NCI-H2196 treated with DMSO at 0.1 percent for 48 hours (cell line): ENCODE measurements around the gene VLDLR.

Experiments used
- DNase-seq: peaks from one replicate; lab custom pipeline; 2025; ENCODE audit not compliant: unreplicated experiment; lab: John Stamatoyannopoulos, UW

VLDLR gene

DNA sequence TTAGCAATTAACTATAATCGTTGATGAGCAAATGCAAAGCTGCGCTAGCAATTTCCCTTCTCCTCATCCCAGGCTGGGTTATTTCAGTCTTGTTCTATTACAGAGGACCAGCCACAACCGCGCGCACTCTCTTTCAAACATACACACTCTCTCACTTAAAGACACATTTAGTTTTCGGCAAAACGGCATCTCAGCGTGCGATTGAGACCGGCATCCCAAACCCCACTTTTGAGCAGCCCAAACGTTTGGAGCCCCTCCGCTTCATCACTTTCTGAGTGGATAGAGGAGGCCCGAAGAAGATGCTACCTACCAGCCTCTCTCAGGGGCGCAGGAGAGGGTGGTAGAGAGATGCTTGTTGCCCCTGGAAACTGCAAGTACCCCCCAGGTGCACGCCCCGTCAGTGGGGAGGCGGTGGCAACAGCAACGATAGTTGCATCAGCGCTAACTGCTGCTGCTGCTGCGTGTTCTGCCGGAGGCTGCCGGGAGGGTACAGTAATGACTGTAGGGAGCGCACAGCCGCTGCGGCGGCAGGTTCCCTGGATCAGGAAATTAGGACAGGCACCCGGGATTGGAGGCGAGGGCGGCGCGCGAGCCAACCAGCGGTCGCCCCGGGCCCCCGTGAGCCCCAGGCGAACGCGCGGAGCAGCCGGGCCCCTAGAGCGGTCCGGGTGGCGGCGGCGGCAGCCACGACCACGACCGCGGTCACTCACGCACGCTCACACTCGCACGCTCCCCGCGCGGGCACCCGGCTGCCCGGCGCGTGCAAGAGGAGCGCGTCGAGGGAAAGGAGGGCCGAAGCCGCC is 467 bp upstream of the VLDLR start:
- DNase-seq = peak; percentile 92

DNA sequence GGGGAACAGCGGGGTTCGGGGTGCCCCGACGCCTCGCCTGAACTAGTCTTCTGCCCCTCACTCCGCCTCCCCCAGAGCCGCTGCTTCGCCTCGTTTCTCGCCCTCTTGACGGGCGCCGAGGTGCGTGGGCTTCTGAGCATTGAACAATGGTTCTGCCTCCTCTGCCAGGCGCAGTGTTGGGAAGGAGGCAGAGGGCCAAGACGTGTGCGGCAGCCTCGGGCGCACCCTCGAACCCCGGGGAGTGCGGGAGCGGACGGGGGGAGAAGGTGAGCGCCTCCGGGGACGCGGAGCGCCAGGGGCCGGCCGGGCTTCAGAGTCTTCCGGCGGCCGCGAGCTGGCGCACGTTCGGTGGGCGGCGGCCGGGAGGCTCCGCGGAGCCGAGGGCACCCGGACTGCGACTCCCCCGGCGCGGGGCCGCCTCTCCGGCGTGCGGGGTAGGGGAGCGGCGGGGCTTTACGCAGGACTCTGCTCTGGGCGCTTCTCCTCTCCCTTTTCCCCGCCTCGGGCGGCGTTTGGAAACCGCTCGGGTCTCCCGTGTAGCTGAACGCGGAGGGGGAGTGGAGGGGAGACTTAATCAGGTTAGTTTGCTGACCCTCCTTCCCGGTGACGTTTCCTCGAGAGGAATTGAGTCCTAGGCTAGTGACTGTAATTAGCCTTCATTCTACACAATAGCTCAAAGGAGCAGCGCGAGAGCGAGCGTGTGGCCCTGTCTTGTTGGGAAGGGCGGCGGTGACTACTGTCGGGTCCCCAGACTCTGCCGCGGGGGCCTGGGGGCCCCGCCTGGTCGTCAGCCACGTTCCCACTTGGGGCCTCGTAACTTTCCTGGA is 1.1 kb downstream of the VLDLR start:
- no peak for DNase-seq

DNA sequence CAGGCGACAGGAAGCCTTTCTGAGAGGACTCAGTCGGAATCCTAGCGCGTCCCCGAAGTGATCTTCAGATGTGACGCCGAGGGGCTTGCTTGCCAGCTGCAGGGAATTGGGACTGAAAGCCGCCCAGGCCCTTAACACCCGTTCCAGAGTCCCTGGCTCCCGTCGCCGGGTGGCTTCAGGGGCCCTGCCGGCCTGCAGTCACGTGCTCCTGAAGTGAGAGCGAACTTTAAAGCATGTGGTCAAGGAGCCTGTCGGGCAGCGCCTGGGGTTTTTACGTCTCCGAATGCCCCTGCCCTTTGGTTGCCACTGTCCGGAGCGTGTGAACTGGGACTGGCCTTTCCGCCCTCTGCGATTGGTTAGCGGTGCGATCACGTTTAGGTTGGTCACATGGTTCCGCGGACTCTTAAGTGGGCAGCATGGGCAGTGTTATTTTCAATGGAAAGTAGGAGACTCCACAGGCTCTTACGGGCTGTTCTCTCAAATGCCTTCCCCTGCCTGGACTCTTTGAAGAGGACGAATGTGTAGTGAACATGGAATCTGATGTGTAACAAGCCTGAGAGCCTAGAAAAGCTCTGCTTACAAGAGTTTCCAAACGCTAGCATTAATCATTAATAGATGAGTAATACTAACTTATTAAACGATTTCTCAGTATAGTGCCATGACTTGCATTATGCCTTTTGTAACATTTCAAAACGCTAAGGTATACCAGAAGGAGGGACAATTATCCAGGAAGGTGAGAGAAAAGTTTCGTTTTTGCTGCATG is 1.9 kb downstream of the VLDLR start:
- DNase-seq = peak; percentile 70

DNA sequence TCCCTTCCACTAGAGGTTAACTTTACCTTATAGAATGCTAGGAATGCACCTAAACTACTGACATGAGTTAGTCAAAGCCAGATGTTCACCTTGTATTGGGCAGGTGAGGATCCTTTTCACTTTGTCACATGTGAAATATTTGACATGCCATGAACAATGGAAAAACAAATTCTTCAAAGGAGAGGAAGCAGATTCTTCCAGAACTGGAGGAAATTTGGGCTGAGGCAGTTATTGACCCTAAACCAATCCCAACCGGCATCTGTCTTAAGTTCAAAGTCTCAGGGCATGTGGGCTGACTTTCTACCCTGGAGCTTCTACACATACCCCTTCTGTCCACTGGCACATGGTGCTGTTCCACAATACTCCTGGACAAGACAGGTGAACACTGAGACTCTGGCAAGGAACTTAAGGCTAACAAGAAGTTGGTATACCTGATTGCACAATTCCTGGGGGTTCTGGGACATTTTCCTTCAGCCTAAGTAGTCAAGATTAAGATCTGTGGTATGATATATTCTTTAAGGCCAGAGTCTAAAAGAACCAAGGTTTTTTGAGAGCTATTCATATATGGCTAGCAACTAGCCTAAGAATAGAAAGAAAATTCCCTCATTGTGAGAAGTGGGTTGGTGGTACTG is 2.6 kb downstream of the VLDLR start:
- no peak for DNase-seq

GRCh38 chr9:2625427-2625826 is 3.8 kb downstream of the VLDLR start:
- no peak for DNase-seq

DNA sequence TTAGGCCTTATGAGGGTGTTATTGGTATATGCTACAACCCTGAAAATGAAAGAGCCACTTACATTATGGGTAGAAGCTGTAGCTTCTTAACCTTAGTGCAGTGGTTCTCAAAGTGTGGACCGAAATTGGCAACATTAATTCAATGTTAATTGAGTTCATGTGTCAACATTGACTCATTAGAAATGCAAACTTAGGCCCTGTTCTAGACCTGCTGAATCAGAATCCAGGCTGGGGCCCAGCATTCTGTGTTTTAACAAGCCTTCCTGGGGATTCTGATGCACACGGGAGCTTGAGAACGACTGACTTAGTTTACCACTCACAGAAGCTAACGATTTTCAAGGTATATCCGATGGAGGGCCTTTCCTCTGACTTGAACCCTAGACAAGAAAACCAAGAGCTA is 7.3 kb downstream of the VLDLR start:
- no peak for DNase-seq

DNA sequence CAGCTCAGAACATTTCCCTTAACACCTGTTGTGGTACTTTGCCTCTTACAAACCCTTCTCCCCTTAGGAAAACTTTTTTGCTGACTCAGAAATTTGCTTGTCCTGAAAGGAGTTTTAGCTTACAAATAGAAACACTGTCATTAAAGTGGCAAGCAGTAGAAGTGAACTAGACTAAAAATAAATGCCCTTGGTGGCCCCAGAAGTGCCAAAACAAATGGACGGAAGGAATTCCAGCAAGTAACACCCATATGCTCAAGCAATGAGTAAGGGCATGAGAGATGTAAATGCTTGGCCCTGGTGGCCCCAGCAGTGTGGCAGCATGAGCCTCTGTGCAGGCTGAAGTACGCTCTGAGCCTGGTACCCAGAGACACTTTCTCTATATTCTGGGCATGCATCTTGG is 8.6 kb downstream of the VLDLR start:
- no peak for DNase-seq

DNA sequence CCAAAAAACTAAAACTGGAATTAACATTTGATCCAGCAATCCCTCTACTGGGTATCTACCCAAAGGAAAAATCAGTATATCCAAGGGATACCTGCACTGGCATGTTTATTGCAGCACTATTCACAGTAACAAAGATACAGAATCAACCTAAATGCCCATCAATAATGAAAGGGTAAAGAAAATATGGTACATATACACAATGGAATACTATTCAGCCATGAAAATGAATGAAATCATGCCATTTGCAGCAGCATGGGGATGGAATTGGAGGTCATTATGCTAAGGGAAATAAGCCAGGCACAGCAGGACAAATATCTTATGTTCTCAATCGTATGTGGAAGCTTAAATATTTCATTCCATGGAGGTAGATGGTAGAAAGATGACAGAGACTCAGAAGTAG is 9.7 kb downstream of the VLDLR start:
- DNase-seq = no peak

DNA sequence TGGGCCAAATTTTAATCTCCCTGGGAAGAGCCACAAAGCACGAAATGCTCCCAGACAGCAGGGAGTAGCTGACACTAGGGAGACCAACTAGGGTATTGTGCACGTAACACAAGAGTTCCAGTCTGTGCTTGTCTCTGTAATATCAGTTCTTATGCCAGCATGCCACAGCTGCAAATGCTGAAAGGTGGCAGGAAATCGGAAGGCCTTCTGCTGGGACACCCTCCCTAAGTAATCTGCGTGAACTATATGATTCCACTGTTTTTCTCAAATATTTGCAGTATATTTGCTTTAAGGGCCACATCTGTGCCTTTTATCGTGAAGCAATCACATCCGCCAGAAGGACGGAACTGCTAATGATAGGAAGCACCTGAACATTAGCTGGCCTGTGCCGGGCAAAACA is 12.6 kb downstream of the VLDLR start:
- no peak for DNase-seq

DNA sequence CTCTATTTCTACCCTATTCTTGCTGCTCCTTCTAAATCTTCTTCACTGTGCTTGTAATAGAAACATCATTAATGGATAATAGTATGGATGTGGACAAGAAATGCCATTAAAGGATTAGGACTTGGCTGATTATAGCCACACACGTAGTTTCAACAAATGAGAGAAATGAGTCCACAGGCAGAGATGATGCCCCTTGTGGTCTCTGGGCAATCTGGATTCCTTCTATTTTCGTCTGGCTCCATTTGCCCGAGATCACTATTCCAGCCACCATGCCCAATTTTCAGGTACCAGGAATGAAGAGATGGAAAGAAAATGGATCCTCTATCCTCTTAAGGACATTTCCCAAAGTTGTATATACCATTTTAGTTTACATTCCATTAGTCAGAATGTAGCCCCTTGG is 13.2 kb downstream of the VLDLR start:
- no peak for DNase-seq

DNA sequence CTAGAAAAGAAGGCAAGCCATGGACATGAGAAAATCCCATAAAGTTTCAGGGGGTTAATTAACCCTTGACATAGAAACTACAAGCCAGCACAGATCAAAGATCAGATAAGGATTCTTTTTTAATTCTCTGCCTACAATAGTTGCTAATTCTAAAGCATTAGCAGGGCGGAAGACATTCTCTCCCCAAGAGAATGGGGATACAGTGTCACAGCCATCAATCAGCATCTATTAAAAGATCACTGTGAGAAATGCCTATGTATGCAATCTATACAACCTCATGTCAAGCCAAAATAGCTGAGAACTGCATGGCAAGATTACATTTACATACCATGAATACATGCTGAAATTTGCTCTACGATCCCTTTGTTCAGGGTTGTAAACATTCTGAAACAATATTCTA is 14.3 kb downstream of the VLDLR start:
- DNase-seq = no peak

GRCh38 chr9:2637390-2637789 is 15.8 kb downstream of the VLDLR start:
- no peak for DNase-seq

GRCh38 chr9:2638871-2639673 is 17.5 kb downstream of the VLDLR start:
- no peak for DNase-seq

- DNase-seq = no peak
These were observed 18.2 kb downstream of the VLDLR start for GRCh38 chr9:2639786-2640185.

GRCh38 chr9:2640570-2640969 is 19.0 kb downstream of the VLDLR start:
- DNase-seq = no peak

DNA sequence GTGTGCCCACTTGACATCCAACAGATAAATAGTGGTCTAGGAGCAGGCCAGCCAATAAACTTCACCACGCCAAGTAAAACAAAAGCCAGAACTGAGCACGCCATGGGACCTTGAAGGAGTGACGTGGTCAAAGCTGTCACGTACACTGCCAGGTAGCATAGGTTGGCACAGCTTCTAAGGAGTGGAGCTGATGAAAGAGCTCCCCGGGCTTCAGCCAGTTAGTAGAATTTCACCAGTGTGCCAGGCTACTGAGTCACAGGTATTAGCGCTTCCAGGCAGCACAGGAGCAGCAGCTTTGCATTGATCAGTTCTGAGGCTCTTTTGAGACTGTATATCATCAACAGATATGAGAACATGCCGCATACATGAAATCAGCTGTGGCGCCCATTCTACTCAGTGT is 19.4 kb downstream of the VLDLR start:
- DNase-seq = no peak

- DNase-seq = no peak
These were observed 20.5 kb downstream of the VLDLR start for GRCh38 chr9:2642068-2642467.

- DNase-seq = no peak
These were observed 24.0 kb downstream of the VLDLR start for GRCh38 chr9:2645569-2645968.

GRCh38 chr9:2655411-2655901 is 33.9 kb downstream of the VLDLR start:
- DNase-seq = no peak

GRCh38 chr9:2657427-2657826 is 35.8 kb downstream of the VLDLR start:
- DNase-seq = no peak
